GM12892 (cell line): Measurements from ENCODE around the gene ACADSB.

ENCODE experiments used
- POLR2A ChIP-seq: IDR thresholded peaks from 2 replicates; pipeline ENCODE4 v1.6.1; 2011; ENCODE audit warnings: low read depth, low read length, control low read depth
- POLR2AphosphoS5 ChIP-seq: IDR thresholded peaks from 2 replicates; pipeline ENCODE4 v1.6.1; 2011; ENCODE audit warnings: low read depth, low read length, control low read depth

DNA sequence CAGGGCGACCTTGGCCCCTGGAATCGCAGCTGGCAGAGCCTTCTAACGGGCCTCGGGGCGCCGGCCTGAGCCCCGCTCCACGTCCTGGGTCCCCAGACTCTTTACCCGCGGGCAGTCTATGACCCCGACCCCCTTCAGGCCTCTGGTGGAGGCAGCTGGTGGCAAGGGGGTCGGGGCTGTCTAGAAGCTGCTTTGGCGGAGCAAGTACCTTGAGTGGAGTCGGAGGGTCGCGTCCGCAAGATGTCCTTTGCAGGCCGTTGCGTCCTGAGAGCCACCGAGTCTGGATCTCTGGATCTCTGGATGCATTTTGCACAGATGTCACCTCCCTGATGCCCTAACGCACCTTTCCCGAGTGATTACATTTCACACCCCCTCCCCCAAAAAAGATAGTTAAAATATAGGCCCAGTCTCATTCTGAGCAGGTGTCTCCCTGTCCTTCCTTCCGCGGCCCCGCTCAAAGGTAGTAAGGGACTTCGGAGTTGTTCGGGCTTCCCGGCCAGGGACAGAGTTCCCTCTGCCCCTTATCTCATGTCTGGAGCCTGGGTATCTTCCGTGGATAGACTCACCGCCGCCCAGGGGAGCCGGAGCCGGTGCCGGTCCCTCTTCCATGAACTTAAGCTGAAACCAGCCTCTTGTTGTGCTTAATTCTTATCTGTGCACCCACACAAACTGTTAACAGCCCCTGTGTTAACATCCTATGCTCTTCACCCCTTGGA, 457 bp downstream of the ACADSB start:
- TF ChIP-seq POLR2A = no peak
- no peak for TF ChIP-seq POLR2AphosphoS5
